HepG2 (cell line): ENCODE data around the gene RBP5. TPM values are rescaled to one million over a fixed set of nuclear protein-coding genes. Genes with fewer than 3 reads are reported as not detected.

Experiments
- CHCHD3 ChIP-seq: sonication (generic); formaldehyde crosslinking; IDR thresholded peaks from 2 replicates; pipeline ENCODE4 v1.8.0; 2022; ENCODE audit warnings: mild to moderate bottlenecking, missing genetic modification reagents, moderate library complexity
- ELF1 ChIP-seq: sonication (generic); formaldehyde crosslinking; IDR thresholded peaks from 2 replicates; pipeline ENCODE4 v1.4.0; 2020; ENCODE audit warnings: missing genetic modification reagents
- GATAD1 ChIP-seq: IDR thresholded peaks from 2 replicates; pipeline ENCODE4 v1.6.1; 2016; ENCODE audit warnings: missing genetic modification reagents, missing compliant biosample characterization
- IRF2 ChIP-seq: IDR thresholded peaks from 2 replicates; pipeline ENCODE4 v1.6.1; 2018; ENCODE audit warnings: missing genetic modification reagents, missing compliant biosample characterization
- KMT2B ChIP-seq: IDR thresholded peaks from 2 replicates; pipeline ENCODE4 v1.6.1; 2016; ENCODE audit warnings: missing genetic modification reagents, missing compliant biosample characterization
- MXD4 ChIP-seq: IDR thresholded peaks from 2 replicates; pipeline ENCODE4 v1.6.1; 2016; ENCODE audit warnings: mild to moderate bottlenecking, missing biosample characterization, missing genetic modification reagents
- RARA ChIP-seq: IDR thresholded peaks from 2 replicates; pipeline ENCODE4 v1.6.1; 2016; ENCODE audit warnings: missing genetic modification reagents, missing compliant biosample characterization
- RBFOX2 ChIP-seq: fragments of 200-400 bp; formaldehyde crosslinking; IDR thresholded peaks from 2 replicates; pipeline ENCODE4 v1.6.1; 2017; ENCODE audit warnings: low read depth, mild to moderate bottlenecking, low read length
- TOPORS ChIP-seq: sonication (generic); formaldehyde crosslinking; IDR thresholded peaks from 2 replicates; pipeline ENCODE4 v1.8.0; 2023; ENCODE audit warnings: mild to moderate bottlenecking, missing genetic modification reagents
- TSC22D2 ChIP-seq: sonication (generic); formaldehyde crosslinking; IDR thresholded peaks from 2 replicates; pipeline ENCODE4 v1.5.1; 2020; ENCODE audit warnings: missing genetic modification reagents, mild to moderate bottlenecking, borderline replicate concordance
- ZNF260 ChIP-seq: sonication (generic); formaldehyde crosslinking; IDR thresholded peaks from 2 replicates; pipeline ENCODE4 v1.4.0; 2020; ENCODE audit warnings: missing genetic modification reagents, low read depth, mild to moderate bottlenecking, borderline replicate concordance
- polyA plus RNA-seq, 8 experiments: library from polyadenylated mRNA; depleted of rRNA in 3 of 8; stranded (reverse) in 7 of 8; unstranded in 1 of 8; fragments of >200 nt; fragmentation: Illumina TruSeq in 4 of 8; extraction: Trizol in 4 of 8; gene quantifications; 2 replicates each; pipeline versions ENCODE4 v1.2.1 to v1.2.3, GENCODE V29; 2011 to 2016; ENCODE audit warnings: low read depth in 4 of 8, missing spikeins in 1 of 8, mixed read lengths in 1 of 8; ENCODE audit not compliant: insufficient read depth in 1 of 8
- total RNA-seq, 5 experiments: library from RNA; depleted of rRNA; stranded (reverse); fragments of >200 nt; fragmentation: Illumina TruSeq; extraction: Trizol; gene quantifications; 2 replicates each; pipeline ENCODE4 v1.2.3, GENCODE V29; 2016; ENCODE audit warnings: low read depth in 1 of 5
- TF ChIP-seq, protein P1 (sequence below): sonication (generic); formaldehyde crosslinking; IDR thresholded peaks from 2 replicates; pipeline ENCODE4 v1.4.0; 2020; ENCODE audit warnings: missing genetic modification reagents
- TF ChIP-seq, protein P2 (sequence below): sonication (generic); formaldehyde crosslinking; IDR thresholded peaks from 2 replicates; pipeline ENCODE4 v1.5.1; 2020; ENCODE audit warnings: mild to moderate bottlenecking, missing genetic modification reagents
- TF ChIP-seq, protein P3 (sequence below), 2 experiments: IDR thresholded peaks; 2 replicates each; pipeline ENCODE4 v1.6.1; 2011 to 2012; ENCODE audit warnings: low read length in 2 of 2, borderline replicate concordance in 1 of 2, low read depth in 1 of 2, mild to moderate bottlenecking in 1 of 2, moderate library complexity in 1 of 2
- TF ChIP-seq, protein P4 (sequence below): sonication (generic); formaldehyde crosslinking; conservative IDR thresholded peaks from 2 replicates; pipeline ENCODE4 v1.4.0; 2020; ENCODE audit warnings: missing genetic modification reagents

RBP5 gene
- total and polyA plus RNA-seq, 2 of the 13 experiments (the other 11 are each of a cell fraction or from before 2014, with no cell fraction given) = 13.8 to 19.8 TPM

DNA sequence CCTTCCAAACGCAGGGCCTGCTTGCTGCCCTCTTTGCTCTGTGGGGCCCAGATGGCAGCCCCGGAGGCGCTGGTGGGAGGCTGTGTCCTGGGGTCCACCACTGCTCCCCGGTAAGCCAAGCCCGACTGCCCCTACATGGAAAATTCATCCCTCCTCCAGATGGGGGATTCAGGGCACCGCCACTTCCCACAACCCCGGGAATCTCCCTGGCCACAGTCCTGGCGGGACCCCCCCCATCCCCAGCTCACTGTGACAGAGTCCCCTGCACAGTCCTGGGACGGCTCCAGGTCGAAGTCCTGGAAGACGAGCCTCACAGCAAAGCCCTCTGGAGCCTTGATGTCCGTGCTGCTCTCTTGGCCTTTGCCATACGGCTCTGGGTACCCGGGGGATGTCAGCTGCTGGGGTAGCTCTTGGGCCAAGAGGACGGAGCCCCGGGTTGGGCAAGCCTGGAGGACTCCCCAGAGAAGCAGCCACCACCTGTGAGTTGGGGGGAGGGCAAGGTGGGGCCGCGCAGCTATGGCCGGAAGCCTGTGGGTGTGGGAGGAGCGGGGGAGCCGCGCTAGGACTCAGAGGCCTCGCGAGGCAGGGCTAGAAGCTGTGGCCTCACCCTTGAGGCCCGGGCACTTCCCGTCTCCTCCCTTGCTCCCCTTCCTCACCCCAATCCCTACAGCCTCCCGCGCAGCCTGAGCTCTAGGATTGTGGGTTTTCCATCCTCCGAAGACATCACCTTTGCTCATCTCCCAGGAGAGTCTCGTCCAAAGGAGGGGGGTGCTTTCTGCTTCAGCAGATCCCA lies 20.5 kb downstream of the RBP5 start (continued):
- TF ChIP-seq MXD4 = no peak
- TF ChIP-seq, protein P1, sequence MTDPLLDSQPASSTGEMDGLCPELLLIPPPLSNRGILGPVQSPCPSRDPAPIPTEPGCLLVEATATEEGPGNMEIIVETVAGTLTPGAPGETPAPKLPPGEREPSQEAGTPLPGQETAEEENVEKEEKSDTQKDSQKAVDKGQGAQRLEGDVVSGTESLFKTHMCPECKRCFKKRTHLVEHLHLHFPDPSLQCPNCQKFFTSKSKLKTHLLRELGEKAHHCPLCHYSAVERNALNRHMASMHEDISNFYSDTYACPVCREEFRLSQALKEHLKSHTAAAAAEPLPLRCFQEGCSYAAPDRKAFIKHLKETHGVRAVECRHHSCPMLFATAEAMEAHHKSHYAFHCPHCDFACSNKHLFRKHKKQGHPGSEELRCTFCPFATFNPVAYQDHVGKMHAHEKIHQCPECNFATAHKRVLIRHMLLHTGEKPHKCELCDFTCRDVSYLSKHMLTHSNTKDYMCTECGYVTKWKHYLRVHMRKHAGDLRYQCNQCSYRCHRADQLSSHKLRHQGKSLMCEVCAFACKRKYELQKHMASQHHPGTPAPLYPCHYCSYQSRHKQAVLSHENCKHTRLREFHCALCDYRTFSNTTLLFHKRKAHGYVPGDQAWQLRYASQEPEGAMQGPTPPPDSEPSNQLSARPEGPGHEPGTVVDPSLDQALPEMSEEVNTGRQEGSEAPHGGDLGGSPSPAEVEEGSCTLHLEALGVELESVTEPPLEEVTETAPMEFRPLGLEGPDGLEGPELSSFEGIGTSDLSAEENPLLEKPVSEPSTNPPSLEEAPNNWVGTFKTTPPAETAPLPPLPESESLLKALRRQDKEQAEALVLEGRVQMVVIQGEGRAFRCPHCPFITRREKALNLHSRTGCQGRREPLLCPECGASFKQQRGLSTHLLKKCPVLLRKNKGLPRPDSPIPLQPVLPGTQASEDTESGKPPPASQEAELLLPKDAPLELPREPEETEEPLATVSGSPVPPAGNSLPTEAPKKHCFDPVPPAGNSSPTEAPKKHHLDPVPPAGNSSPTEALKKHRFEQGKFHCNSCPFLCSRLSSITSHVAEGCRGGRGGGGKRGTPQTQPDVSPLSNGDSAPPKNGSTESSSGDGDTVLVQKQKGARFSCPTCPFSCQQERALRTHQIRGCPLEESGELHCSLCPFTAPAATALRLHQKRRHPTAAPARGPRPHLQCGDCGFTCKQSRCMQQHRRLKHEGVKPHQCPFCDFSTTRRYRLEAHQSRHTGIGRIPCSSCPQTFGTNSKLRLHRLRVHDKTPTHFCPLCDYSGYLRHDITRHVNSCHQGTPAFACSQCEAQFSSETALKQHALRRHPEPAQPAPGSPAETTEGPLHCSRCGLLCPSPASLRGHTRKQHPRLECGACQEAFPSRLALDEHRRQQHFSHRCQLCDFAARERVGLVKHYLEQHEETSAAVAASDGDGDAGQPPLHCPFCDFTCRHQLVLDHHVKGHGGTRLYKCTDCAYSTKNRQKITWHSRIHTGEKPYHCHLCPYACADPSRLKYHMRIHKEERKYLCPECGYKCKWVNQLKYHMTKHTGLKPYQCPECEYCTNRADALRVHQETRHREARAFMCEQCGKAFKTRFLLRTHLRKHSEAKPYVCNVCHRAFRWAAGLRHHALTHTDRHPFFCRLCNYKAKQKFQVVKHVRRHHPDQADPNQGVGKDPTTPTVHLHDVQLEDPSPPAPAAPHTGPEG (CRISPR knock-in tag) = no peak
- TF ChIP-seq KMT2B (CRISPR knock-in tag) = peak; percentile 68
- TF ChIP-seq CHCHD3 (CRISPR knock-in tag) = no peak
- TF ChIP-seq, protein P2, sequence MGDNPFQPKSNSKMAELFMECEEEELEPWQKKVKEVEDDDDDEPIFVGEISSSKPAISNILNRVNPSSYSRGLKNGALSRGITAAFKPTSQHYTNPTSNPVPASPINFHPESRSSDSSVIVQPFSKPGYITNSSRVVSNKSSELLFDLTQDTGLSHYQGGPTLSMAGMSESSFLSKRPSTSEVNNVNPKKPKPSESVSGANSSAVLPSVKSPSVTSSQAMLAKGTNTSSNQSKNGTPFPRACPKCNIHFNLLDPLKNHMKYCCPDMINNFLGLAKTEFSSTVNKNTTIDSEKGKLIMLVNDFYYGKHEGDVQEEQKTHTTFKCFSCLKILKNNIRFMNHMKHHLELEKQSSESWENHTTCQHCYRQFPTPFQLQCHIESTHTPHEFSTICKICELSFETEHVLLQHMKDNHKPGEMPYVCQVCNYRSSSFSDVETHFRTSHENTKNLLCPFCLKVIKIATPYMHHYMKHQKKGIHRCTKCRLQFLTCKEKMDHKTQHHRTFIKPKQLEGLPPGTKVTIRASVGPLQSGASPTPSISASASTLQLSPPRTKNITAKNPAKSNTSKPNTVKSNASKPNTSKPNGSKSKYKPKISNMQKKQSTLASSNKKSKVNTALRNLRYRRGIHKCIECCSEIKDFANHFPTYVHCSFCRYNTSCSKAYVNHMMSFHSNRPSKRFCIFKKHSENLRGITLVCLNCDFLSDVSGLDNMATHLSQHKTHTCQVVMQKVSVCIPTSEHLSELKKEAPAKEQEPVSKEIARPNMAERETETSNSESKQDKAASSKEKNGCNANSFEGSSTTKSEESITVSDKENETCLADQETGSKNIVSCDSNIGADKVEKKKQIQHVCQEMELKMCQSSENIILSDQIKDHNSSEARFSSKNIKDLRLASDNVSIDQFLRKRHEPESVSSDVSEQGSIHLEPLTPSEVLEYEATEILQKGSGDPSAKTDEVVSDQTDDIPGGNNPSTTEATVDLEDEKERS (CRISPR knock-in tag) = peak; percentile 19; the same call in 1 of the 2 replicates
- 0 out of 2 replicates have a peak, but pooled peaks have one; percentile 40 for TF ChIP-seq ZNF260 (CRISPR knock-in tag)
- TF ChIP-seq, protein P3, sequence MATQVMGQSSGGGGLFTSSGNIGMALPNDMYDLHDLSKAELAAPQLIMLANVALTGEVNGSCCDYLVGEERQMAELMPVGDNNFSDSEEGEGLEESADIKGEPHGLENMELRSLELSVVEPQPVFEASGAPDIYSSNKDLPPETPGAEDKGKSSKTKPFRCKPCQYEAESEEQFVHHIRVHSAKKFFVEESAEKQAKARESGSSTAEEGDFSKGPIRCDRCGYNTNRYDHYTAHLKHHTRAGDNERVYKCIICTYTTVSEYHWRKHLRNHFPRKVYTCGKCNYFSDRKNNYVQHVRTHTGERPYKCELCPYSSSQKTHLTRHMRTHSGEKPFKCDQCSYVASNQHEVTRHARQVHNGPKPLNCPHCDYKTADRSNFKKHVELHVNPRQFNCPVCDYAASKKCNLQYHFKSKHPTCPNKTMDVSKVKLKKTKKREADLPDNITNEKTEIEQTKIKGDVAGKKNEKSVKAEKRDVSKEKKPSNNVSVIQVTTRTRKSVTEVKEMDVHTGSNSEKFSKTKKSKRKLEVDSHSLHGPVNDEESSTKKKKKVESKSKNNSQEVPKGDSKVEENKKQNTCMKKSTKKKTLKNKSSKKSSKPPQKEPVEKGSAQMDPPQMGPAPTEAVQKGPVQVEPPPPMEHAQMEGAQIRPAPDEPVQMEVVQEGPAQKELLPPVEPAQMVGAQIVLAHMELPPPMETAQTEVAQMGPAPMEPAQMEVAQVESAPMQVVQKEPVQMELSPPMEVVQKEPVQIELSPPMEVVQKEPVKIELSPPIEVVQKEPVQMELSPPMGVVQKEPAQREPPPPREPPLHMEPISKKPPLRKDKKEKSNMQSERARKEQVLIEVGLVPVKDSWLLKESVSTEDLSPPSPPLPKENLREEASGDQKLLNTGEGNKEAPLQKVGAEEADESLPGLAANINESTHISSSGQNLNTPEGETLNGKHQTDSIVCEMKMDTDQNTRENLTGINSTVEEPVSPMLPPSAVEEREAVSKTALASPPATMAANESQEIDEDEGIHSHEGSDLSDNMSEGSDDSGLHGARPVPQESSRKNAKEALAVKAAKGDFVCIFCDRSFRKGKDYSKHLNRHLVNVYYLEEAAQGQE (IDR thresholded peaks at IDR 0.05; ENCODE audit: borderline replicate concordance in 1 of 2, low read depth in 1 of 2, low read length in 2 of 2) = no peak; a peak in 1 of 4 replicates
- TF ChIP-seq IRF2 (CRISPR knock-in tag) = 0 out of 2 replicates have a peak, but pooled peaks have one; percentile 10
- peak; percentile 52; the same call in 1 of the 2 replicates for TF ChIP-seq RARA (CRISPR knock-in tag)
- 0 out of 2 replicates have a peak, but pooled peaks have one; percentile 72 for TF ChIP-seq TOPORS (CRISPR knock-in tag)
- TF ChIP-seq TSC22D2 (CRISPR knock-in tag) = no peak
- peak; percentile 89 for TF ChIP-seq RBFOX2
- TF ChIP-seq, protein P4, sequence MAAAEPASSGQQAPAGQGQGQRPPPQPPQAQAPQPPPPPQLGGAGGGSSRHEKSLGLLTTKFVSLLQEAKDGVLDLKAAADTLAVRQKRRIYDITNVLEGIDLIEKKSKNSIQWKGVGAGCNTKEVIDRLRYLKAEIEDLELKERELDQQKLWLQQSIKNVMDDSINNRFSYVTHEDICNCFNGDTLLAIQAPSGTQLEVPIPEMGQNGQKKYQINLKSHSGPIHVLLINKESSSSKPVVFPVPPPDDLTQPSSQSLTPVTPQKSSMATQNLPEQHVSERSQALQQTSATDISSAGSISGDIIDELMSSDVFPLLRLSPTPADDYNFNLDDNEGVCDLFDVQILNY = peak; percentile 23; the same call in 1 of the 2 replicates
- peak; percentile 56 for TF ChIP-seq ELF1
- TF ChIP-seq GATAD1 = 0 out of 2 replicates have a peak, but pooled peaks have one; percentile 26
